Stromal cell of bone marrow (primary cell): Measurements from ENCODE around the gene N4BP2L1.
A peak's percentile ranks its signal among the peaks of the same experiment; 100 is the strongest.

Source experiments
- DNase-seq: peaks from one replicate; pipeline ENCODE4 v3.0.0-alpha.2; 2012; ENCODE audit warnings: low read depth

The N4BP2L1 gene

DNA sequence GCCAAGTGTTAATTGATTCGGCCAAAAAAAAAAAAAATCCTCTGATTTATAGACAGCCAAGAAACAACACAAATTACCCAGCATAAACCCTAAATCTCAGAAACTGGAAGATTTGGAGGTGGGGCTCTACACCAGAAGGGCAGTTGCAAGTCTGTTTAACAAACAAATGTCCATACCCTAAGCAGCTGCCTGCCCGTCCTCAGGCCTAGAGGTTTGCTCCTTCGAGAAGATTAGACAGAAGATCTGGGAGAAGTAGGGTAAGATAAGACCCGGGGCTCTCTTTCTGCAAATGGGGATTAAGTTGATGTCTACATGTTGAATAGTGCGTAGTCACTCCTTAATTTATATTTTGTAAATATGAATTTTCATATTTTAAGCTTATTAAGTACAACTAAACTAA lies 3.4 kb upstream of the N4BP2L1 start:
- no peak for DNase-seq

DNA sequence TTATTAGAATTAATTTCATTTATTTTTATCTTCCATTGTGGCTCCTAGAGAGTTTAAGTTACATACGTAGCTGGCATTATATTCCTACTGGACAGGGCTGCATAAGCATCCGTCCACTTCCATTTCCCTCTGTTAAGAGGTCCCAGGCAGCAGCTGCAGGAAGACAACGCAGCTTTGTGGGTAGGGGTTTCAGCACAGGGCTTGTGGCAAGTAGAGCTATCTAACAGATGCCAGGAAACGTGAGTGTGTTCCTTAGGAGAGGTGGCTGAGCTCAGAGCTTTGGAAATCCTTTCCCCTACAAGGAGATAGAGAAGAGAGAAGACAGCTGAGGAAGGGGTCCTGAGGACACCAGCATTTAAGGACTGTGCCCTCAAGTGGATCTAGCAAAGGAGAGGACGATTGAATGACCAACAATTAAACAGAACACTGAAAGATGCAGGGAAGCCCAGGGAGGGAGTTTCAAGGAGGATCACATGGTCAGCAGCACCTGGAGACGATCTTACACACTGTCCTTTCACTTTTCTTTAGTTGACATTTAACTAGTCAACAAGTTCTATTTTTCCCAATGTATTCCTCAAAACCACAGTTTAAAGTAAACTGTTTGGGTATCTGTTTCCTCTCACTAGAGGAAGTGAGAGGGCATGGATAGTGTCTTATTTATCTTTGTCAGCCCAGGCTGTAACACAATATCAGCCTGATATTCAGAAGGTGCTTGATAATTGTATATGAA lies 2.3 kb upstream of the N4BP2L1 start:
- DNase-seq: no peak

DNA sequence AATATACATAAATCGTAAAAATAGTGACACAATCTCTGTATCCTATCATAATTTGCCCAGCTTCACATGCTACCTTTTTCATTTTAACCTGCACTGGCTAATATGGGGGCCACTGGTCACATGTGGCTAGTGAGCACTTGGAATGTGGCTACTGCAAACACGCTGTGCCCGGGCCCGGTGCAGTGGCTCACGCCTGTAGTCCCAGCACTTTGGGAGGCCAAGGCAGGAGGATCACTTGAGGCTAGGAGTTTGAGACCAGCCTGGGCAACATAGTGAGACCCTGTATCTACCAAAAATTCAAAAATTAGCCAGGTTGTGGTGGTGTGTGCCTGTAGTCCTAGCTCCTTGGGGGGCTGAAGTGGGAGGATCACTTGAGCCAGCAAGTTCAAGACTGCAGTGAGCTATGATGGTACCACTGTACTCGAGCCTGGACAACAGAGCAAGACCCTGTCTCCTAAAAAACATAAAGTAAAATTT lies 1.5 kb upstream of the N4BP2L1 start:
- no peak for DNase-seq

DNA sequence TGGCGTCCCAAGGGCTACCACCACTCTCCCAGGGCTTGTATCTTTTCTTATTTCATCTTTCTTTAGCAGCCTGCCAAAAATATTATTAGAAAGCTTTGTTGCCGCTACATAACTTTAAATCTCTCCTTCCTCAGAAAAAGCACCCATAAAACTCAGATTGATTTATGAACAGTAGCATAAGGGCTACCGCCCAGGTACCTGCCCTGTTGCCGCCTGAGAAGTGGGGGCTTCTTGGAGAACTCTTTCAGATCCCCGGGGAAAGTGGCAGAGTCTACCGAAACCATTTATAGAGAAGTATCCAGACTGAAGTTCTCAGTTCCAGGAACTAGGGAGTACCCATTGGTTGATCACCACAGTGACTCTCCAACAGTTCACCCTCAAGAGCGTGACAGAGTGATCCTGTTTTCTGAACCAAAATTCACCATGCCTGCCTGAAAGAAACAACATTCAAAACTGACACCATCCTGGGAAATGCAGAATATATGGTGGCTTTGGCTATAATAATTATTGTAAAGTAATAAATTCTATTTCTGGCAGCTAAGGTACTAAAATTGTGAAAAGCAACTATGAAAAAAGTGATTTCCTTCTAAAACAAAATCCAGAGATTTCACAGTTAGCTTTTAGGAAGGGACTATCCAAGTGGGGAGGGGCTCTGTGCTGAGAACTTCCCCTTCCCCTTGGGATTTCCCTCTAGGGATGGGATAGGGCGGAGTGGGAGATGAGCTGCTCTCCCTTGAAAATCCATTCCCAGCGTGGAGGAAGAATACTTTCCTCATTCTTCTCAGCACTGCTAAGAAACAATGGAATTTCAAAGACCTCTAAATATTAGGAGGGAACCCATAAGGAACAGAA lies 877 bp upstream of the N4BP2L1 start:
- no peak for DNase-seq

DNA sequence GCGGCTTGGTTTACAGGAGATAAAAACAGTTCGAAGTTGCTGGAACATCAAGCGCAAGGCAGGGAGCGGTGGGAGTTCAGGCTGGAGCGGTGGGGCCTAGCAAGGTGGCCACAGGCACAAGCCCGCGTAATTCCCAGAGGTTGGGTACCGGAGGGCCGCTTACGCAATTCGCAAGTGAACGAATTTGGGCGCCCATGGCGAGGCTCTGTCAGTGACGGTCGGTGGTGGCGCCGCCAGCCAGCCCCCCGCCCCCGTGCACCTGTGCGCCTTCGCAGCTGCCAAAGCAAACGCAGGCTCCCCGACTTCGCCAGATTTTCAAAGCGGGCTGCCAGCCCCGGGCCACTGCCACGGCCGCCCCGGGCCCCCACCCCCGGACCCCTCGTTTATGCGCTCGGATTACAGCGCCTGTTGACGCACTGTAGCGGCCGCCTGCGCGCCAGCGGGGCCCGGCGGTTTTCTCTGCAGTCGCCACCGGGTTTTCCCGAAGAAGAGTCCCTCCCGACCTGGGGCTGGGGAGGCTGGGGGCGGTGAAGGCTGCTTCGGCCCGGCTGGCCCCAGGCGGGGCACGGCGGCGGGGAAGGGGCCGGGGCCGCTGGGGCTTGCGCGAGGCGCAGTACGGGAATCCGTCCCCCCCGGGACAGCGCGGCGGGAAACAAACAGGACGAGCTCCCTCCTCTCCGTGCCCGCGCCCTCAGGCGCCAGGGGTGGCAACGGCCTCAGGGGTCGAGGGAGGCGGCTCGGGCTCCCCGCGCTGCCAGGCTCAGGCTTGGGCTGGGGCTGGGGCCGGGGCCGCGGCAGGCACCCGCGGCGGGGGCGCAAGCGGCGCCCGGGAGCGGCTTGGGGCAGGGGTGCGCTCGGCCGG lies 709 bp downstream of the N4BP2L1 start:
- no peak for DNase-seq

DNA sequence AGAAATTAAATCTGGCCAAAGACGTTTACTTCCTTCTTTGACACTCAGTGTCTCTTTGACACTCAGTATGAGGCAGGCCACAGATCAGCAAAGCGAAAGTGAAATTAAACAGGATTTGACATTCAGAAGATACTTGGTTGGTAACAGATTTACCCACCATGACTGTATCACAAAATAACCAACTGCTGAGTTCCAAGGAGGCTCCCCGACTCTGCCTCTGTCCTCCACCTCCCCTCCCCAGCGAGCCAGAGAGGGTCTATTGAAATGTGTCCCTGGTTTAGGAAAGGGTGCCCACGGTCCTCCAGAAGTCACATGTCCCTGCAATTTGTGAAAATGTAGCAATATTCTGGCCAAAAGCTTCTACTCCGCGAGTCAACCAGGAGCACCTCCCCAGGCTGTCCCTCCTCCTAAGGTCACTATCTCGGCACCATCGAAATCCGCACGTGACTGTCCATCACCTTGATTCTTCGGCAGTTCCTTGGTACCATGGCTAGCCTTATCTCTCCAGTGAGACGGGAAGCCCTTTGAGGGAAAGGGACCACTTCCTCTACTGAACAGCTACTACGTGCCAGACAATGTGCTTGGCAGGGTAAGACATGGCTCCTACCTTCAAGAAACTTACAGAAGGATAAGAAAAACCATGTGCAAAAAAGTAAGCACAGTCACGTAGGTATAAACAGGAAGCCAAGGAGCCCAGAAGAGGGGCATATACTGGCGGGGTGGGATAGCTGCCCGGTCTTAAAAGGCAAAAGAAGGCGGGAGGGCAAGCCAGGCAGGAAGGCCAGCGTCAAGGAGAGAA lies 1.5 kb downstream of the N4BP2L1 start:
- DNase-seq: no peak

DNA sequence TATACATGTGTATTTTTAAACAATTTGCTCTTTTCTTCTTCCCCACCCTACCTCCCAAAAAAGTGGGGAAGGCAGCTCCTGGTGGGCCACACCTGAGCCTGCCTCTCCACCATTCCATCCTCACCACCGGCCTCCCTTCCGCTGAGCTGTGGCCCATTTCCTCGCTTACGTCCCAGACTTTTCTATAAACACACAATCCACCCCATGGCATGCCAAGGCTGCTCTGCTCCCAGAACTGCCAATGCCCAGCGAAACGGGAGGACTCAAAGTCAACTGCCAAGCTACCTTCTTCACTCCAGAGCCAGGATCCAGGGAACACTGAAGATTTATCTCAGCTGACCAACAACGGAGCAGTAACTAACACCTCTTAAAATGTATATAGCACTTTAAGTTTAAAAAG lies 2.8 kb downstream of the N4BP2L1 start:
- DNase-seq: no peak

DNA sequence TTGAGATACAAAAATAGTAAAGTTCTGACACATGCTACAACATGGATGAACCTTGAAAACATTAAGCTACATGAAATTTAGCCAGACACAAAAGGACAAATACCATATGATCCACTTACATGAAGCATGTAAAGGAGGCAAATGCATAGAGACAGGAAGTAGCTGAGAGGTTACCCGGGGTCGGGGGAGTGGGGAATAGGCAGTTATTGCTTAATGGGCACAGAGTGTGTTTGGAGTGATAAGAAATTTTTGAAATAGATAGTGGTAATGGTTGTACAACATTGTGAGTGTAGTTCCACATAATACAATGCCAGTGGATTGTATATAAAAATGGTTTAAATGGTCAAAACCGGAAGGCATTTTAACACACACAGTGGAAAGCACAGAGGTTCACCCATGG lies 4.3 kb downstream of the N4BP2L1 start:
- DNase-seq: no peak

DNA sequence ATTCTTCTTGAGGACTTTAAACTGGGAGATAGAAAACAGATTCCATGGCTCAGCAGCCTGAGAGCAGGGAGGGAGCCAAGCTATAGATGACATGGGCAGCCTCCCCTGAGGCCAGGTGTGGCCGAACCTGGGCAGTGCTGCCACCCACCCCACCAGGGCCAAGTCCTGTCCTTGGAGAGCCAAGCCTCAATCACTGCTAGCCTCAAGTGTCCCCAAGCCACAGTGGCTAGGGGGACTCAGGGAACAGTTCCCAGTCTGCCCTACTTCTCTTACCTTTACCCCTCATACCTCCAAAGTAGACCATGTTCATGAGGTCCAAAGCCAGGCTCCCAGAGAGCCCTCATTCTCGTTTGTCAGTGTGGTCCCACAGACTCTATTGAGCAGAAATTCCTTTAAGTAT lies 8.1 kb downstream of the N4BP2L1 start:
- DNase-seq: no peak

DNA sequence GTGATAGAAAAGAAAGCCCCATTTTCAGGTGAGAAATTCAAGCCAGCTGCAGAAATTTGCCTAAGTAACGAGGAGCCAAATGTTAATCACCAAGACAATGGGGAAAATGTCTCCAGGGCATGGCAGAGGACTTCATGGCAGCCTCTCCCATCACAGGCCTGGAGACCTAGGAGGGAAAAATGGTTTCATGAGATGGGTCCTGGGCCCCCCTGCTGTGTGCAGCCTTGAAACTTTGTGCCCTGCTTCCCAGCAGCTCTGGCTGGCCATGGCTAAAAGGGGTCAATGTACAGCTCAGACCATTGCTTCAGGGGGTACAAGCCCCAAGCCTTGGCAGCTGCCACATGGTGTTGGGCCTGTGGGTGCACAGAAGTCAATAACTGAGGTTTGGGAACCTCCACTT lies 9.9 kb downstream of the N4BP2L1 start:
- no peak for DNase-seq

DNA sequence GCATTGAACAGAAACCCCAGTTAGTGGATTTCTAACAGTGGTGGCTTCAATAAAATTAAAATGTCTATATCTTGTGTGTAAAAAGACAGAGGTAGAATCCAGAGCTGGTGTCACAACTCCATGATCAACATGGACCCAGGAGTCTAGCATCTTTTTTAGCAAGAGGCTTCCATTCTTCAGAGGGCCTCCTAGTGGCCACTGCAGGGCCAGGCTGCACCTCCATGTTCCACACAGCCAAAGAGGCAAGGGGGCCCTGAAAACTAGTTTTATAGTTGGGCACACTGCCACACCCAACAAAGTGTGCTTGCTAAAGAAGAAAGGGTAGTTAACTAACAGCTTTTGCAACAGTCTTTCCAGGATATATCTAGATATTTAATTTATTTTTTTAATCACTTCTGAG lies 12.9 kb downstream of the N4BP2L1 start:
- no peak for DNase-seq

DNA sequence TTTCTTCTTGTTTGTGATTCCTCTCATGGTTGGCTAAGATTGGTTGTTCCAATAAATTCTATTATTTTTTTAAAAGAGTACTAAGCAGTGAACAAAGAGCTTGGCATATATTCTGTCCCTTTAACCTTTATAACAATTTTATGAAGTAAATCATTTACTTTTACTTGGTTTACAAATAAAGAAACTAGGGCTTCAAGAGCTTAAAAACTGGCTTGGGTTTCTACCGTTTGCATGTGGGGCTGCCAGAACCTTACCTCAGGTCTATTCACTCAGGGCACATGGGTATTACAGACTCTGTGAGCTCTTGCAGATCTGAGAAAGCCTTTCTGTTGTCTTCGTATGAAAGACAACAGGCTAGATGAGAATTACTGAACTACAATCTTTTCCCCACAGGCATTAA lies 13.3 kb downstream of the N4BP2L1 start:
- DNase-seq: no peak

DNA sequence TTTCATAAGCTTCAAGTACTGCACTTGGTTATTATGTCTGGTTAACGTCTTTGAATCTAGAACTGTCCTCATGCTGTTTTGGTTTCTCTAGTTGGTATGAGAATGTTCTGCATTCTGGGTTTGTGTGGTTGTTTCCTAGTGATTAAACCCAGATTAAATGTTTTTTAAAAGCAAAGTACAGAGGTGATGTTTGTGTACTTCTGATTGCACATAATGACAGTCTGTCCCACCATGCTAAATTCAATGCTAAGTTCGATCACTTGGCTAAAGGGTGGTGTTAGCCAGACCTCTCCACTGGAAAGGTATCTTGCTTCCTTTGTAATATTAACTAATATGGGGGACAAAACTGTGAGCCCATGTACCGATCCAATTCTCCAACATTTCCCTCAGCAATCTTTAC lies 14.6 kb downstream of the N4BP2L1 start:
- no peak for DNase-seq

DNA sequence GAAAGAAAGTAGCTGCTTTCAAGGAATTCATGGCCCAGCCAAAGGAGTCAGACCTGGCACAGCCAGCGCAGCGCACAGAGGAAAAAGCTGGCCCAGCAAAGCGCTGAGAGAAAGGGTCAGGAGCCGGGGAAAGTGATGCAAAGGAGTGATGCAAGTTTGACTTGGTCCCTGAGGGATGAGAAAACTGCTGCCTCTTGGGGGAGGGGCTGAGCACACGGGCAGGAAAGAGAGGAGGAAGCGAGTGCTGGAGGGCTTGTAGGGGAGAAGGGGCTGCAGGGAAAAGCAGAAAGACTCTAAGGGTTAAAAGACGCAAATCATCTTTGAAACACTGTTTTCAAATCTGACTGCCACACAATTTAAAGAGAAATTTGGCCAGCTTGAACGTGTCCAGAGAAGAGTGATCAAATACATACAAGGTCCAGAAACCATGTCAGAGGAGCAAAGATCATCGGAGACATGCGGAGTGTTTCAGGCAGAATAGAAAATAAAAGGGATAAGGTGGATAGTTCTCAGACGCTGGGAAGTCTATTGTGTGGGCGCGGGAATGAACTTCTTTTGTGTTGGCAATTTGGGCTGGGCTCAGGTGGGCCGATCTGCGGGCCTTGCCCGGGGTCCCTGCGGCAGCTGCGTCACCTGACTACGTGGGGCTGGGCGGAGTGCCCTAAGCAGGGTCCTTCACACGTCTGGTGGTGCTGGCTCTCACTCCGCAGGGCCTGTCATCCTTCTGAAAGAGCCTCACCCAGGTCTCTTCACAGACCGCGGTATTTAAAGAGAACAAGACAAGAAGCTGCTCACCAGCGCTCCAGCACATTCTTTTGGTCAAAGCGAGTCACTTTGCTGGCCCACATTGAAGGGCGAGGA lies 18.1 kb downstream of the N4BP2L1 start:
- peak; percentile 64 for DNase-seq

DNA sequence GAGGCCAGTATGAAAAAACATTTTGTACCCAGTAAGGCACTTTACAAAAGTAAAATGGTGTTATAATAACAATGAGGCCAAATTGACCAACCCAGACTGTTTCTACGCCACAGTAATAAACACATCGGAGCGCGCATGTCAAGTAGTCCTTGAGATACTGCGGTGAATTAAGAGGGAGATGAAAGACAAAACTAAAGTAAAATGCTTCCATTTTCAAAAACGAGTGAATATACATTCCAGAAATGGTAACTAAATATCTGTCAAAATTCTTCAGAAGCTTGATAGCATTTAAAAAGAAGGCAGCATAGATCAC lies 19.0 kb downstream of the N4BP2L1 start:
- DNase-seq: no peak

DNA sequence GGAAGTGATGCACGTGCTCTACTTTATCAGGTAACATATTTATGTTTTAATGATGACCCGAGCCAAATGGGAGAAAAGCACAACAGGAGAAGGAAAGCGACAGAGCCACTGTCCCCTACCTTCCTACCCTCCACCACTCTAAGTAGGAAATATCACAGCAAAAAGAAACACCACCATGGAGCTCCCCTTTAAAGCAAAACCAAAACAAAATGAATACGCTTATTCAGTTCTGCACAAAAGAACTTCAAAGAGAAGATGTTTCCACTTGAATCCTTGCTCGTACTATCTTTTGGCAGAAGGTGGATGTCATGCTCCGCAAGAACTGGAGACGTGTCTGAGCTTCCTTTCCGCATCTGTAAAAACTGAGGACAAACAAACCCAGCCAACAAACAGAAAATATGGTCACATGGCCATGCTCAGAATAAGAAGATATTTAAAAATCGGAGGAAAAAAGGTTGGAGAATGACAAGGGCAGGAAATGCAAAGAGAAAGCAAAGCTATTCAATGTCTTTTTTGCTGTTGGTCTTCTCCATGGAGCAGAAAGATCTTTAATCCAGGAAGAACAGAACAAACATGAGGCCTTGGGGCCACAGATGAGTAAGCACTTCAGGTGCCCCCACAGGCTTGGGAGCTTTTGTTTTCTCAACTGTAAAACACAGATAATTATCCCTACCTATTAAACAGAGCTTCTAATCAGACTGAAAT lies 19.5 kb downstream of the N4BP2L1 start:
- DNase-seq: no peak

DNA sequence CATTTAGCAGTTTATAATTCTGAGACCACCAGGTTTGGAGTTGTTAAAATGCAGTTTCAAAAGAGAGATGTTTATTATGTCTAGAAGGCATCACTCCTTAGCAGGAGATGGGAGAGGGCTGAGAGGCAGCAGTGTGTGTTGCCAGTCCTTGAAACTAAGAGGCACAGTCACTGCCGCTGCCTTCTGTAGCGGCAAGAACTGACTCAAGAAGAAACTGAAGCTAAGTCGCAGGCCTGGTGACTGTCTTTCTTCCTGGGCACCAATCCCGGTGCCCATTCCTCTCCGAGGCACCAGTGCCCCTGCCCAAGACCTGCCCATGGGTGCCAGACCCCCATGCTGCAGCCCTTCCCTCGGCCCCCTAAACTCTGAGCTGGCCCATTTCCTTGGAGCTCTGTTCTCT lies 20.1 kb downstream of the N4BP2L1 start:
- DNase-seq: no peak

DNA sequence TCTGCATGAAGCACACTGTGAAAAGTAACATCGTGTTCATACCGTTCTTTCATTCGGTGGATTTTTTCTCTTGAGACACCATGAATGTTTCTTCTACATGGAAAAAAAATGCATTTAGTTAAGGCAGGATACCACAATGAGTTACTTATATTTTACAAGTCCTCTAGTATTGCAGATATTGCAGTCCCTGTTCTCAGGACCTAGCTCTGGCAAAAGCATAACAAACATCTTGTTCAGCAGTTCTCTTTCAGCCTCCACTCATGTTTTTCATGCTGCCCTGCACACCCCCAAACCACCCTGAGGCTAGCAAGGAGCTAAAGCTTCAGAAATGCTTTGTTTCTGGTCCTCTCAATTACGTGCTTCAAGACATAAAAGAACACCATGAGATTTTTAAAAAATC lies 24.8 kb downstream of the N4BP2L1 start:
- no peak for DNase-seq

DNA sequence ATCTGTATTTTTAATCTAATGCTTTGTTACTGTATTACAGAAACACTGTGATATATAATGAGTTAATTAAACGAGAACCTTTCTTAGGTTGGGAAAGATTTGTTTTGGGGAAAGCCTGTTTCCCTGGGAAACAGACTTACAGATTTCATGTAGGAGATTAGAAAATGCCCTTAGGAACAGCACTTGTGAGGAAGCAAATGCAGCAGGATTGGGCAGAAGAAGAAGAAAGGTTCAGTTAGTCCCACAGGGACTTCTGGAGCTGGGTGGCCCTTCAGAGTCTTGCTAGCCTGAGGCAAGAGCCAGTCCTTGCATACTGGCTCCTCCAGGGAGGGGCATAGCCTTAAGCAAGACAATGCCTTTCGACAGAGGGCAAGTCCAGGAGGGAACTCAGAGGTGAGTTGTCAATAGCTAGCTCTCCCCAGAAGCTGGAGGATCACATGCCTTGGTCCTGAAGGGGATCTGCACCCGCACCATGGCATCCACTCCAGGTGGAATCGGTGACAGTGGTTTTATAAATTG lies 36.8 kb downstream of the N4BP2L1 start:
- DNase-seq: no peak

DNA sequence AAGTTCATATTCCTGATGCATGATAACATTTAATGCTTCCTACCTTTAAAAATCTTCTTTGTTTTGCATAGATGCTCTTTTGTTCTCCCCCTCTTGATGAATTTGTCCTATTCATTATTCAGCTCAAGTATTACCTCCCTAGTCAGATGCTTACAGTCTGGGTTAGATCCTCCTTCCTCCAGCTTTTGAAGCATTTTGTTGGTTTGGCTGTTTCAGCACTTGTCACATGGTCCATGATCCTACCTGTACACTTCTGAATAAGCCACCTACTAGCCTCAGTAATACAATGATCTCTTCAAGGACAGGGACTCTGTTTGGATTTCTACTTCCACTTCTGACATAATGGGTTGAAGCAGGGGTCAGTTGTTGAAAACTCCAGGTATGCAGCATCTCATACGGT lies 37.4 kb downstream of the N4BP2L1 start:
- DNase-seq: no peak
